A172 (cell line): ENCODE data around the gene YKT6. TPM values are rescaled to one million over a fixed set of nuclear protein-coding genes. Genes with fewer than 3 reads are reported as not detected.
"Not testable (repeated sequence)": the region's sequence is repeated elsewhere in the genome, so short reads cannot be mapped to it uniquely, and the experiment has no call there.

Experiments used
- DNase-seq: peaks from one replicate; pipeline ENCODE4 v3.0.0-alpha.2; 2015; ENCODE audit warnings: low spot score
- total RNA-seq: library from RNA; depleted of rRNA; stranded (reverse); fragments of >200 nt; shearing (Covaris generic); gene quantifications from 2 replicates; pipeline ENCODE4 v1.2.3, GENCODE V29; 2014; rRNA removed

The YKT6 gene
- total RNA-seq = 133 and 137 TPM in 2 replicates

DNA sequence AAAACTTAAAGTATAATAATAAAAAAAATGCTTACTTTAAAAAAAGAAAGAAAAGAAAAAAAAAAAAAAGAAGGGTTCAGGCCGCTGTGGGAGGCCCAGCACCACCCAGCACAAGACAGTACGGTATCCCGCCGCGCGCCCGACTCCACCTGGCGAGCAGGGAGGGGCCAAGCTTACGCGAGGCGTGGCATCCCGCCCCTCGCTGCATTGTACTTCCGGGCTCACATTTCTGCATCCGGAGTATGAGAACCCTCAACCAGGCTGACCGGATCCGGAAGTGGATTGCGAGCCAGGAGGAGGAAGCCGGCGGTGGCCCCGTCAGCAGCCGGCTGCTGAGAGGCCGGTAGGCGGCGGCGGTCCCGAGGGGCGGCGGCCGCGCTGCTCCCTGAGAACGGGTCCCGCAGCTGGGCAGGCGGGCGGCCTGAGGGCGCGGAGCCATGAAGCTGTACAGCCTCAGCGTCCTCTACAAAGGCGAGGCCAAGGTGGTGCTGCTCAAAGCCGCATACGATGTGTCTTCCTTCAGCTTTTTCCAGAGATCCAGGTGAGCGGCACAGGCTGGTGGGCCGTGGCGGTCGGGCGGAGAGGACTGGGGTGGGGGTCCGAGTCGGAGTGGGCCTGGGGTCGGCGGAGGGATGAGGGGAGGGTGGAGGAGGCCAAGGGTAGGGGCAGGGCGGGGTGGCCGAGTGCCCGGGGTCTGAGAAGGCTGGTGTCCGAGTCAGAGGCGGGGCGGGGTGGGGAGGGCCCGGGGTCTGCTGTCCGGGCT, at the start of gene YKT6:
TSS of gene YKT6 (plus strand) at position 280 of the 763 bp plus-strand sequence. CDS start at position 438, 158 bp downstream.
- peak; percentile 97 for DNase-seq

DNA sequence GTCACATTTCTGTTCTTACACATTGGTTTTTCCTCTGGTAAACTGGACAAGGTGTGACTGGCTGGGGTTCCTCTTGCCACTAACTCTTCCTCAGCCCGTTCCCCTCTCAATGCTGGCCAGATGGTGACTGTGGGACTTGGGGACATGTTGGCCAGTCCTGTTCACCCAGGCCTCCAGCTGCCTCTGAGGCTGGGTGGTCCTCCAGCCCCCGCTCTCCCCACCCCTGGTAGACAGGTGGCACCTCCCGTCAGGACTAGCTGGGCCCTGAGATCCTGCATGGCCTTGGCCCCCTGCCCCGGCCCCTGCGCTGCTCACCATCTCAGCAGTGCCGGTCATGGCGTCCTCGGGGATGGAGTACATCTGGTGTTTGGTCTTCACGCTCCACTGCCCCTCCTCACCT, 48.8 kb upstream of the YKT6 start:
- no peak for DNase-seq

DNA sequence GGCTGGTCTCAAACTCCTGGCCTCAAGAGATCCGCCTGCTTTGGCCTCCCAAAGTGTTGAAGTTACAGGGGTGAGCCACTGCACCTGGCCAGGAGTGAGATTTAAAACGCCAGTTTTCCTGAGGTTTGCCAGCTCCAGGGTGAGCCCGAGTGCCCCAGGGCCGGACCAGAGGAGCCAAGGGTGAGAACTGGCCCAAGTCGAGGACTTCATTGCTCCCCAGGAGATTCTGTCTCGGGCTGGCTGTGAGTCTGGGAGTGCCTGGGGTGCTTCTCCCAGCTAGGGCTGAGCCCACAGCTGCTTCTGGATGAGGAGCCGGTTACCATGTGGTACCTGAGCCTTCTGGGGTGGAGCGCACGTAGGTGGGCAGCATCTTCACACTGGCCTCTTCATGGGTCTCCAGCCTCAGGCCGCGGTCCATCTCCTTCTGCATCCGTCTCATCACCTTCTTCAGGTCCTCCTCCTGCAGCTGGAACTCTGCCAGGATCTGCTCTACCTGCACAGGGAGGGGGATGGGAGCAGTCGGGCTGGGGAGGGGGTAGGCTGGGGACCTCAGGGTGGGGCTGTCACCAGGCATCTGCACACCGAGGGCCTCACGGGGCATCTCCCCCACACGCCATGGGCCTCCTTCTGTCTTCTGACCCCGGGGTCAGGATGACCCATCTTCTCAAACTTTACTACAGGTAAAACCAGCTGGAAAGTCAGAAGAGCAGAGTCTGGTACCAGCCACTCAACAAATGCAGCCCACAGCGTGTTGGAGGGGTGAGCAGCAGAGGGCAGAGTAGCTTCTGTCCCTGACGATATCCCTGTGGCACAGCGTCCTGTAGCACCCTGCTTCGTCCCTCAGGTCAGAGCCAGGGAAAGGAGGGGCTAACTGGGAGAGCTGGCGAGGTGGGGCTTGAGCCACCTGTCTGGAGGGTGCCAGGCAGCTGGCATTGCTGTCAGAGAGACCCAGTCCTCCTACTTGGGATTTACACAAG, 47.5 kb upstream of the YKT6 start:
- no peak for DNase-seq

DNA sequence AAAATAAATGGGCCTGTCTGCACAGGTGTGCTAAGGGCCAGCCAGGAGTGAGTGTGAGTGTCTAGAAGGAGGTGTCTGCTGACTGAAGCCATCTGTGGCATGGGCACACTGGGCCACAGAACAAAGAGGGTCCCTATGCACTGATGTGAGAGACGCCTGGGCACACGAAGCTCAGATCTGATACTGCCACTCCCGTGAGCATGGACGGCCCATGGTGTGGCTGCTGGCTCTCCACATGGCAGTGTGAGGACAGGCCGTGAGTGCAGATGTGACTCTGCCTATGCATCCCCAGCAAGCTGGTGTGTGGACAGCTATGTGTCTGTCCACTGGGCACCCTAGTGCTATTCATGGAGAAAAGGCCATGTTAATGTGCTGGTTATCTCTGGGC, 46.8 kb upstream of the YKT6 start:
- DNase-seq = no peak

DNA sequence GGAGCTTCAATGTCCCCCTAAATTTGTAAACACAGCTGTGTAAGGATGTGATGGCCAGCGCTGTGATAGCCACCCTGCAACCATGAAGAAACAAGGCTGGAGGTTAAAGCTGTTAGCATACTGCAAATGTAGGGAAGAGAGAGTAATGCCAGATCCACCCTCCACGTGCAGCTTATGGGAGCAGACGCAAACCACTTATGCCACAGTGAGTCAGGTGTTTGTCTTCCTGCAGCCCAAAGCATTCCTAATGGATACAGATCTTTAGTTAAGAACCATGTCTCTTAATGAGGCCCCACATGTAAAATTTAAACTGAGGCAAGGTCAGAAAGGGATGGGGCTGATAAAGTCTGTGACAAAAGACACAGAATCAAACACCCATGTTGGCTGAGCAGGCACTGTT, 46.1 kb upstream of the YKT6 start:
- DNase-seq = peak; percentile 67

DNA sequence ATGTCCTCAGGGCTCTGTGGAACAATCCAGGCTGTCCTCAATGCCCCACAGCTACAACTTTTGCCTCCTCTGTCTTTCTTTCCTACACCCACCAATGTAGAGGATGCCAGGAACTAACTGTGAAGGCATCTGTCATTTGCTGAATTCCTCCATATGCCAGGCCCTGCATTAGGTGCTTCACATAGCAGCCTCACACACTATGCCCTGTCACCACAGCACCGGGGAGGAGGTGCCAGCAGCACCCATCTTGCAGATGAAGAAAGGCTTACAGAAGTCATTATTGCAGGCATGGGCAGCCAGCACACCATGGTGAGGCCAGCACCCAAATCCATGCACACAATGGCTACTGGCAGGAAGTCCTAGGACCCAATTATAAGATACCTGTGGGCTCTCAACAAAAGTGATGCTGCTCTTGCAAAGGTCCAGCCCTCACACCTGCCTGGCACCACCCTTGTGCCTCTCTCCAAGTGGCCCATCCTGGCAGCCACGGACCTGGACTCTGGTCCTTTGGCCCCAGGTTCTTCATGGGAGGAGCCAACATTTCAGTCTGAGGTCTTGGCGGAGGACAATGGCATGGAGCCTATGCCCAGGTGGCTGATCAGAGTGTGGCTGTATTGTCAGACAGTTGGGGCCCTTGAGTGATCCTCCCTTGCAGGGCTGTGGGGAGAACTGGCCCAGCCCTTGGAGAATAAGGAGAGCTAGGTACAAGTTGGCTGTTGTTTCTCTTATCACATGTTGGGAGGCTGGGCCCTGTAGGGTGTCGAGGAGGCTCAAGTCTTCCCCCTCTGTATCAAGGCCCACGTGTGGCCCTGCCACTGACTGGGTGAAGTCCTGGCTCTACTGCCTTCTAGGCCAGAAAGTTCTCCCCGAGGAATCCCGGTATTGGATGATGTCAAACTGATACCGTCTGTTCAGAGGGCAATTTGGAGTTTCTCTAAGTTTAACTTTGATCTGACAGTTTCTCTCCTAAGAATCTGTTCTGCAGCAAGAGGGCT, 45.3 kb upstream of the YKT6 start:
- no peak for DNase-seq

DNA sequence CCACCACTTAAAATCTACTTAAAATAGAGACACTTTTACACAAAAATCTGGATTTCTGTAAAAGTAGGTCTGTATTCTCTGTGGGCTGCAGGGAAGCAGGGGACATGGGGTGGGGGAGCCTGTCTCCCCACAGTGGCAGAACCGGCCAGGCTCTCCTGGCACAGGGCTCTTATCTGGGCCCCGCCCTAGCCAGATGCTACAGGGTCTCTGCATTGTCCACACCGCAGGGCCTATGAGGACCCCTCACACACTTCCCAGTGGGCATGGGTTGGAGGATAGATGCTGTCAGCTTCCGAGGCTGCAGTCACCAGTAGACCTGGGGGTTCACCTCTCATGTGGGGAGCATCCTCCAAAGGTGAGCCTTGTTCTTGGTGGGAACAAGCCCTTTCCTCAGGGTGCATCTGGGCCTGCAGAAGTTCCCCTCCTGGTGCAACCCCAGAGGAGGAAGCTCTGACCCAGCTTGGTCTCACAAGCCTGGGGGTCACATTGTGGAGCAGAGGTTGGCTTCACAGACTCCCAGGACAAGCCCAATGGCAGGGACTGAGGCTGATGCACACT, 44.2 kb upstream of the YKT6 start:
- DNase-seq = no peak

DNA sequence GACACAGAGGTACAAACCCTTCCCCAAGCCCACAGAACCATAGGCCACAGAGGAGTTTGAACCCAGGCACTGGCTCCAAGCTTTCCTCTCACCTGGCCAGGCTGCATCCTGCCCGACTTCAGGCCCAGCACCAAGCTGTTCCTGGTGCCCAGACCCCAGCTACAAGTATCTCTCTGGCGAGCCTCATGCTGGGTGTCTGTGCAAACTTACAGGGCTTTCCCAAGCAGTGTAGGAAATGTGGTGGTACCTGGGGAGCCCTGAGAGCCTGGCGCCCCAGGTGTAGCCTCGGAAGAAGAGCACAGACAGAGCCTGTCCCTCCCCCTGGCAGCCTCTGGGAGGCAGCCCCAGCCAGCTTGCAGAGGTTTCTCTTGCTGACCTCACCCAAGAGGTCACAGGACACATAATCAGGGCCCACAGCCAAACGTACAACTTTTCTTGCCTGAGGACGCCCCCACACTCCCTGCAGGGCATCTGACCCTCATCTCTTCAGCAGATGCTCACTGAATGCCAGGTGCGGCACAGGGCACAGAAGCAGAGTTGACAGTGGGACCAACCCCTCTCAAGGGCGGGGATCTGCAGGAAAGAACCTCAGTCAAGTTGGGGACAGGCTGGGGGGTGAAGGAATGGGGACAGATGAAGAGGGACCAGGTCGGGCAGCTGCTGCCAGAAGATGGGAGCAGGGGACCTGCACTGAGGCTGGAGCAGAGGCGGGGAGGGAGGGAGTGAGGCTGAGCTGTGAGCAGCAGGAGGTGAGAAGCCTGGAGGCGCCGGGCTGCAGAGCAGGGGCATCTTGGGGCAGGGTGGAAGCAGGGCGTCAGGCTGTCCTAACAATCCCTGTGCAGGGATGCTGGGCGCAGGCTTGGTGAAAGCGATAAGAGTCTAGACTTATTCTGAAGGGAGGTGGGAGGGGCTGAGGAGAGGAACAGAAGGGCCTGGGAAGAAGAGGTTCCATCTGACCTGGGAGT, 43.4 kb upstream of the YKT6 start:
- DNase-seq = no peak

DNA sequence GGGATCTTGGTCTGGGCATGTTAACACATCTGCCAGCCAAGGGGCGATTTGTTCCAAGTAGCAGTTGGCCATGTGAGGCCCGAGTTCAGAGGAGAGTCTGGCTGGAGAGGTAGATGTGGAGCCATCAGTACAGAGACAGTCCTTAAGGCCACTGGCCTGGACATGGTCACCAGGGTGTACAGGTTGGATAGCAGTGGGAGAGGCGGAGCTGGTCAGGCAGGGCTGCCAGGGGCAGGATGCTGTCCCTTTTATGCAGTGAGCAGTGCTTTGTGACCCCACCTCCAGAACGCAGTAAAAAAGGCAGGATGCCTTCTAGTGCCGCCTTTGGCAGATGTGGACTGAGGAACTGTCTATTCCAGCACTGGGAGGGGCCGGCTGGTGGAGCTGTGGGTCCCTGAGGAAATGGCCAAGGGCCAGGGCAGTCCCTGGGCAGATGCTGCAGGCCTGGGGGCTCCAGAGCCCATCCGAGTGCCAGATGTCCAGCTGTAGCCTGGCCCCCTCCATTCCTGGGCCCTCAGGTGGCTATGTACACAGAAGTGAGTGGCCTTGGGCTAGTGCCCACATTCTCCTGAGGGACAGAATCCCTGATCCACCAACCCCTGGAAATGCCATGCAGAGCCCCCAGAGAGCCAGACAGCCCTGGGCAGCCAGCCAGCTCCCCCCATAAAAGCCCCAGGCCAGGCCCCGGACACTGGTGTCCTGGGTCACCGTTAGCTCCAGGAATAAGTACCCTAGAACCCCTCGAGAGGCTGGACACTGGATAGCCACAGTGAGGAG, 42.5 kb upstream of the YKT6 start:
- DNase-seq = no peak

DNA sequence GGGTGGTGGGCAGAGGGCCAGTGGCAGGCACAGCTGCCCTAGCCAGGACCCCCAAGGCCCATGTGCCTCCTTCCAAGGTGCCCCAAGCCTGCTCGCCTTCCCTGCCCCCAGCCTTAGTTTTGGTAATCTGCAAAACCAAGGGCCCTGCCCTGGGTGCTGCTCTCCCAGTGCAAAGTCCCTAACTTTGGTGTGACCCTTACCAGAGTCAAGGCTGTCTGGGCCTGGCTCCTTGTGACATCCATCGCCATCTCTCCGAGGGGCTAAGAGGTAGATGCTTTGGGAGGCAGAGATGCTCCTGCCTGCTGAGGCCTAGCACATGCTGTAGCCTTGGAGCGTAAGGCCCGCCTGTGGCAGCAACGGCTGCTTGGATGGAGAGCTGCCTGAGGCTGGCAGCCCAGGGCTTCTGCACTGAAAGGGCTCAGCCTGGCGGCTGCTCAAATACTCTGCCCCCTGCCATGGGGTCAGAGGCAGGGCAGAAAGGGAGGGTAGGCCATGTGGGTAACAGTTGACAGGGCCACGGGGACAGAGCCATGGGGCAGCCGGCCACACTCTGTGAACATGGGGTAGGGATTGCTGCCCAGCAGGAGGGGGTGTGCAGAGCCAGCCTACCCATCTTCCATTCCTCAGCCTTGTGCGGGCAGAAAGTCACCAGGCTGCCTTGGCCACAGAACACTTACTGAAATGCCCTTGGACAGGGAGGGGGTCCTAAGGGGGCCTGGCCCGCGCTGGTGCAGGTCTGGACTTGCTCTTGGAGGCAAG, 41.7 kb upstream of the YKT6 start:
- no peak for DNase-seq

DNA sequence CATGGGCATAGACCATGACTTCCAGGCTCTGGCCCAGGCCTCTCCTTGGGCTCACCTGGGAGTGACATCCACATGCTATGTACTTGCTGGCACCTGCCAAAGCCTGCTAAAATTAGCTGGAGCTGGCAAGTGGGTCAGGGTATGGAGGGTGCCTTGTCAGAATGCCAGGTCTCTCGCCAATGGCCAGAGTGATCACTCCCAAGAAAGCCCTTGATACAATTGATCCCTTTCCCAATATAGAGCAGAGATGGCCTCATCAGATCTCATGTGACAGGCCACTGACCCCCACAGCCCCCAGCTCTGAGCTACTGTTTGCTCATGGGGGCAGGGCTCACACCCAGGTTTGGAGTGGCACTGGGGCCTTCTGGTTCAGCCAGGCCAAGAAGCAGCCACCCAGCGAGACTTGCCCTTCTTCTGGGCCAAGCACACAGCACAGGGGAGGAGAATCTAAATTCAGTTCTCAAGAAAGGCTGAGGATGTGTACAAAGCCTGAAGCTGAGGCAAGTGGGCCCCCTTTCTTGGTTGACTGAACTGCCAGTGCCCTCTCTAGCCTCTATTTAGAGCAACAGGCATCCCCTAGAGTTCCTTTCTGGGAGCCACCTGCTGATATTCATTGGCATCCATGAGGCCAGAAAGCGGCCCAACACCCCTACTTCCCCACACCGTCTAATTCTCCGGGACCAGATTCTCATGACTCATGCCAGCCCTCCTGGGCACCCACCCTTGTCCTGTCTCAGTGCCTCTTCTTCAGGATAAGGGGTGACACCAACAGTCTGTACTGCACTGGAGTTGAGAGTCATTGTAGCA, 40.8 kb upstream of the YKT6 start:
- DNase-seq = no peak

DNA sequence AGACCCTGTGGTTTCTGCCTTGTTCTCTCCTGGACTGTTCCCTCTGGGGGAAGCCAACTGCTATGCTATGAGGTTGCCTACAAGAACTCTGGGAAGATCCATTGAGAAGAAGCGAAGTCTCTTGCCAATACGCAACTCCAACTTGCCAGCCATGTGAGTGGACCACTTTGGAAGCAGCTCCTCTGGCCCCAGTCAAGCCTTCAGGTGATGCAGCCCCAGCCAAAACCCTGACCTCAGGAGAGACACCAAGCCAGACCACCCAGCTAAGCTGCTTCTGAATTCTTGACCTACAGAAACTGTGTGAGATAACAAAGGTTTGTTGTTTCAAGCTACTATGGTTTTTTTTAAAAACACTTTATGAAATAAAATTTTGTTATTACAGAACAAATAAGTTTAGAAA, 39.4 kb upstream of the YKT6 start:
- no peak for DNase-seq

DNA sequence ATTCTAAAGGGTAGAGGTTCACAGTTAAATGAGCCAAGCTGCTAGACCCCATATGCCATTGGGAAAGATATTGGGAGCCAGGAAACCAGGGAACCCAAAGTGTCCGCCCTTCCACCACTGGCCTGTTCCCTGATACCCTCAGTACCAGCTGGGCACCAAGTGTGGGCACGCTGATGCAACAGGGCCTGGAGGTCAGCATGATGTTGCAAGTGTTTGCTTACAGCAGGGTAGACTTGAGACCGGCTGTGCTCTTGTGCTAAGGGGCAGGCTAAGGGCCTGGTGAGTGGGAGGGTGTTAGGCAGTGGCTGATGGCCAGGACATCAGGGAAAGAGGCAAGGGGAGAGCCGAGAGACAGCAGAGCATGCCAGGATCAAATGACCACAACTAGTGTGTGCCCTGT, 38.6 kb upstream of the YKT6 start:
- no peak for DNase-seq

DNA sequence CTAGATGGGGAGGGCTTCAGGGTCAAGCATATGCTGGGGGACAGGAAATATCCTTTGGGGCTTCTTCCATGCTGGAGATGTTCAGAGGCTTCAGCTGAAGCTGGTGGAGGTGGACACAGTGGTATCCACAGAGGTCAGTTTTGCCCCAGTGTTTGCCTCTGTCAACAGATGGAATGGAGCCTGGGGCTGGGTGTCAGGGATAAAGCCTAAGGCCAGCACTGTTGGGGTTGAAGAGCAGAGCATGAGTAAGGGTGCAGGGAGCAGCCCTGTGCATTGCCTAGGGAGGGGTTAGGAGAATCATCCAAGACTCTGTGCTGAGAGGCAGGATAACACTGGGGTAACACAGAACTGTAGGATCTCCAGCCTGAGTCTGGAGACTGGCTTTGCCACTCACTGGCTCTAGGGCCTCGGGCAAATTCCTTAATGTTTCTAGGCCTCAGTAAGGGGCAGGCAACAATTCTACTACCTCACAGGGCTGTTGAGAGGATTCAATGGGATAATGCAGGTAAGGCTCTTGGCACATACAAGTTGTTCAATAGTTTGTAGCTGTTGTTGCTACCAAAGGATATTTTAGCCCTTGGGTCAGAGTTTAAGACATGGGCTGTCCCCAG, 37.9 kb upstream of the YKT6 start:
- DNase-seq = no peak

DNA sequence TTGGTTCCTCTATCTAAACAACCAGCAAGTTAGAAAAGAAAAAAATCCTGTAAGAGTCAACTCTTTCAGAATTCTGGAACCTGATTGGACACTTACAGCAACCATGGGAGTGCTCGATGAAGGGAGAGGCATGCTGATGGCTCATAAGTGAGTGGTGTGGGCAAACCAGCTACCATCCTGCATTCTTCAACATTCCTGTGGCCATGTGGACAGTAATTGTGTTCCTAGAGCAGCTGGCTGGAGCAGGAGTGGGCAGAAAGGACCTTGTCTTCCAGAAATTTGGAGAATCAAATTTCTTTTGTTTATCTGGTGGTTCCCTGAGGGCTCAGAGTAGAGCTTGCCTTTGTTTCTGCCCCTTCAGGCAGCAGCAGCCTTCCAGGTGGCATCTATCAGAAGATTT, 37.2 kb upstream of the YKT6 start:
- peak; percentile 94 for DNase-seq

DNA sequence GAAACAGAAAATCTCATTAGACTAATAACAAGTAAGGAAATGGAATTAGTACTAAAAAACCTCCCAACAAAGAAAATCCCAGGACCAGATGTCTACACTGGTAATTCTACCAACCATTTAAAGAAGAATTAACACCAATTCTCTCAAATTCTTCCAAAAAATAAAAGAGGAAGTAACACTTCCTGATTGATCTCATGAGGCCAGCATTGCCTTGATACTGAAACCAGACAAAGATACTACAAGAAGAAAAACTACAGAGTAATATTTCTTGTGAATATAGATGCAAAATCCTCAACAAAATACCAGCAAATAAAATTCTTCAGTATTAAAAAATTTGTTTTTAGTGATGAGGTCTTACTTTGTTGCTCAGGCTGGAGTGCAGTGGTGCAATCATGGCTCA, 32.9 kb upstream of the YKT6 start:
- no peak for DNase-seq

DNA sequence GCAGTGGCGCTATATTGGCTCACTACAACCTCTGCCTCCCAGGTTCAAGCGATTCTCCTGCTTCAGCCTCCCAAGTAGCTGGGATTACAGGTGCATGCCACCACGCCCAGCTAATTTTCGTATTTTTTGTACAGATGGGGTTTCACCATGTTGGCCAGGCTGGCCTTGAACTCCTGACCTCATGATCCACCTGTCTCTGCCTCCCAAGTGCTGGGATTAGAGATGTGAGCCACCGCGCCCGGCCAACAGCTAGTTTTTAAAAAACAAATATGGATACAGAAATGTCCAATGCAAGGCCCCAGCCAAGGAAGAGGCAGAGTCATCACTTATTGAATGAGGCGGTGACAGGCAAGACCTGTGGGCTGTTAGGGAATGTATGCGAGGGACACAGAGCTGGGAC, 28.9 kb upstream of the YKT6 start:
- DNase-seq = not testable (repeated sequence)
